ENCODE measurements around the gene RNF167. TPM values are rescaled to one million over a fixed set of nuclear protein-coding genes. Genes with fewer than 3 reads are reported as not detected.

RNF167 gene
- total RNA-seq, 2 donors from 2014 or later = 92.1 to 120 TPM

GRCh38 chr17:4945176-4945943, 5.3 kb downstream of the RNF167 start:
- peak; percentile 88 for DNase-seq
- Histone ChIP-seq H3K9ac (ENCODE audit: low read depth in 2 of 2, low read length in 2 of 2) (peak overlapping the region in 1 of 2 donors; percentile 68), H3K4me3 (peak overlapping the region; percentile 89), H3K9me3 (no peaks in the 10 kb centered on the region), H3K36me3 (peaks cover 14% of the 10 kb centered on the region), H3K27me3 (no peaks in the 10 kb centered on the region), H3K4me1 (peaks cover 17% of the 10 kb centered on the region), H3K27ac (peak overlapping the region; percentile 98)
- TF ChIP-seq, protein P1, sequence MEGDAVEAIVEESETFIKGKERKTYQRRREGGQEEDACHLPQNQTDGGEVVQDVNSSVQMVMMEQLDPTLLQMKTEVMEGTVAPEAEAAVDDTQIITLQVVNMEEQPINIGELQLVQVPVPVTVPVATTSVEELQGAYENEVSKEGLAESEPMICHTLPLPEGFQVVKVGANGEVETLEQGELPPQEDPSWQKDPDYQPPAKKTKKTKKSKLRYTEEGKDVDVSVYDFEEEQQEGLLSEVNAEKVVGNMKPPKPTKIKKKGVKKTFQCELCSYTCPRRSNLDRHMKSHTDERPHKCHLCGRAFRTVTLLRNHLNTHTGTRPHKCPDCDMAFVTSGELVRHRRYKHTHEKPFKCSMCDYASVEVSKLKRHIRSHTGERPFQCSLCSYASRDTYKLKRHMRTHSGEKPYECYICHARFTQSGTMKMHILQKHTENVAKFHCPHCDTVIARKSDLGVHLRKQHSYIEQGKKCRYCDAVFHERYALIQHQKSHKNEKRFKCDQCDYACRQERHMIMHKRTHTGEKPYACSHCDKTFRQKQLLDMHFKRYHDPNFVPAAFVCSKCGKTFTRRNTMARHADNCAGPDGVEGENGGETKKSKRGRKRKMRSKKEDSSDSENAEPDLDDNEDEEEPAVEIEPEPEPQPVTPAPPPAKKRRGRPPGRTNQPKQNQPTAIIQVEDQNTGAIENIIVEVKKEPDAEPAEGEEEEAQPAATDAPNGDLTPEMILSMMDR (IDR thresholded peaks at IDR 0.05) = no peak
- intact Hi-C loops (cut with DNase I) = no loop called here

DNA sequence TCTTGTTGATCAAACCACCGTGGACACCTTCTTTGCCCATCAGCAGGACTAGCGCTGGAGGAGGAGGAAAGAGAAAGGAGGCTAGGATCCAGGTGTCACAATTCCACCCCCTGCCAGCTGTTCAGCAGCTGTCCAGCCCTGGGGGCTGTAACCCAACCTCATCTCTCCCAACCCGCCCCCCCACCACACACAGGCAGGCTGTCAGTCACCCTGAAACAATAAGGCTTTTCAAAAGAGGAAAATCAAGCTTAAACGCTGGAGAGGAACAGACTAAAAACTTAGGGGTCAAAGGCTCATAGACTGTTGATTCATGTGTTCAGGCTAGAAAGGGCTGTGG, 5.8 kb downstream of the RNF167 start:
- H3K9ac ChIP-seq (ENCODE audit: low read depth in 2 of 2, low read length in 2 of 2) = peak overlapping the region; percentile 45 to 99
- no peaks in the 10 kb centered on the region for H3K9me3 ChIP-seq
- H3K27ac ChIP-seq = peak overlapping the region; percentile 98
- peak overlapping the region; percentile 89 for H3K4me3 ChIP-seq
- intact Hi-C loops (cut with DNase I) = no loop called here
- no peak for DNase-seq
- H3K36me3 ChIP-seq = peaks cover 14% of the 10 kb centered on the region
- no peaks in the 10 kb centered on the region for H3K27me3 ChIP-seq
- TF ChIP-seq, protein P1 (IDR thresholded peaks at IDR 0.05) = no peak
- H3K4me1 ChIP-seq = peaks cover 17% of the 10 kb centered on the region

GRCh38 chr17:4946312-4946976, 6.4 kb downstream of the RNF167 start:
- intact Hi-C loops (cut with DNase I) = no loop called here
- Histone ChIP-seq H3K4me3 (peak overlapping the region; percentile 89), H3K9ac (ENCODE audit: low read depth in 2 of 2, low read length in 2 of 2) (peak overlapping the region; percentile 45 to 99), H3K27ac (peak overlapping the region; percentile 98), H3K36me3 (peaks cover 14% of the 10 kb centered on the region), H3K9me3 (no peaks in the 10 kb centered on the region), H3K27me3 (no peaks in the 10 kb centered on the region), H3K4me1 (peaks cover 13% of the 10 kb centered on the region)
- TF ChIP-seq, protein P1 (IDR thresholded peaks at IDR 0.05) = no peak
- no peak for DNase-seq

DNA sequence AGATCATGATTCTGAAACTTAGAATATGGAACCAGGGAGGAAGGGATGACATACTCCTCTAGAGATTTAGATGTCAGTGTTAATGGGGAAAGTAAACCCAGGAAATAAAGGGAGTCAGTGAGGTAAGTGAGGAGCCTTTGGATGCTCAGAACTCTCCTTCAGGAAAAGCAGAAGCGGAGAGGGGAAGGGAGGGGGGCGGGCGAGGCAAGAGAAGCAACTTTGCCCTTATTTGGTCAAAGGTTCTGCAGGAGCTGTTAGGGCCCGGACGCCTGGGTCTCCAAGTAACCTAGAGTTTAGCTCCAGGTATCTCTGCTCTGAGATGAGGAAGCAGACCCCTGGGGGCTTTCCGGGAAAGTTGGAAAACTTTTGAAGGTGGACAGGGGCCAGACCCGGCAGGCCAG, 6.9 kb downstream of the RNF167 start:
- Histone ChIP-seq H3K36me3 (peaks cover 14% of the 10 kb centered on the region), H3K27me3 (no peaks in the 10 kb centered on the region), H3K9ac (ENCODE audit: low read depth in 2 of 2, low read length in 2 of 2) (peak overlapping the region; percentile 41 to 99), H3K4me3 (peak overlapping the region; percentile 89), H3K9me3 (no peaks in the 10 kb centered on the region), H3K4me1 (peaks cover 12% of the 10 kb centered on the region), H3K27ac (peak overlapping the region; percentile 98)
- DNase-seq = no peak
- TF ChIP-seq, protein P1 (IDR thresholded peaks at IDR 0.05) = no peak
- intact Hi-C loops (cut with DNase I) = no loop called here

- no peaks in the 10 kb centered on the region for H3K9me3 ChIP-seq
- H3K4me1 ChIP-seq = peaks cover 12% of the 10 kb centered on the region
Observed at GRCh38 chr17:4947411-4948165, 7.5 kb downstream of the RNF167 start.

More at GRCh38 chr17:4947411-4948165, 7.5 kb downstream of the RNF167 start:
- H3K36me3 ChIP-seq = peaks cover 14% of the 10 kb centered on the region
- H3K4me3 ChIP-seq = peak overlapping the region; percentile 89
- H3K27me3 ChIP-seq = no peaks in the 10 kb centered on the region
- TF ChIP-seq, protein P1 (IDR thresholded peaks at IDR 0.05) = no peak
- peak; percentile 80 for DNase-seq
- intact Hi-C loops (cut with DNase I) = no loop called here
- peak overlapping the region; percentile 98 for H3K27ac ChIP-seq
- H3K9ac ChIP-seq (ENCODE audit: low read depth in 2 of 2, low read length in 2 of 2) = peak overlapping the region; percentile 99

Data from colonic mucosa (tissue), 4 donors.